ENCODE results near the gene BCO2. TPM values are rescaled to one million over a fixed set of nuclear protein-coding genes. Genes with fewer than 3 reads are reported as not detected.

BCO2 gene
- total RNA-seq, 1 donor from 2014 or later = 2.6 TPM

- Mint-ChIP-seq H3K9me3 (ENCODE audit: unreplicated experiment) (no peaks in the 10 kb centered on the region), H3K4me1 (ENCODE audit: unreplicated experiment) (peaks cover 18% of the 10 kb centered on the region), H3K27ac (ENCODE audit: unreplicated experiment) (peak within 1 kb of the TSS; percentile 97)
Measured at GRCh38 chr11:112226062-112226830, 50.9 kb downstream of the BCO2 start, which contains the start of gene PTS. TSS of gene PTS (plus strand) at chr11:112226428. CDS start at chr11:112226444, 16 bp downstream.

DNA sequence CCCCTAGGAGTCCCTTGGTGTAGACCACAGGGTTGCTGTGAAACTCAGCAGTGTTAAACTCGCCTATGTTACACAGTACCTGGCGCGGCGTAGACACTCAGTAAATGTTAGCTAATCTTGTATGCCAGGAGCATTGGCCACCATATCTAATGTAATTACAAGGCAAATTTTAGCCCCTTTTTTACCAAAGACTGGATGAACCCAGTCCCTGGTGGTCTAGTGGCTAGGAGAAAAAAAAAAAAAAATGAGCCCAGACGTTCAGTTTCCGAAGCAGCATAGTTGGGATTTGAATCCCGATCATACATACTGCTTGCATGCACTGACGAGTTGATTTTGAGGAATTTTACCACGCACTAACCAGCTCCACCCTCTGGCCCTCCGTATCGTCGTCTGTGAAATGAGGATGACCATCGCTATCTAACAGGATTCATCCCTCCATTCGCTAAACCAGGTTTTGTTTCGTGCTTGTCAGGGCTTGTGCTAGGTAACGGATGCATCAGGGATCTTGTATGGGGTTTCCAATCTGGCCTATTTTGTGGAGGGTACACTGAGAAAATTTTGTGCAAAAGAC, 51.6 kb downstream of the BCO2 start:
- H3K4me3 Mint-ChIP-seq (ENCODE audit: unreplicated experiment) = peak overlapping the region; percentile 90
- peak overlapping the region; percentile 97 for H3K27ac Mint-ChIP-seq (ENCODE audit: unreplicated experiment)
- TF ChIP-seq CTCF (IDR thresholded peaks at IDR 0.05; ENCODE audit: unreplicated experiment) = no peak
- peaks cover 17% of the 10 kb centered on the region for H3K36me3 Mint-ChIP-seq (ENCODE audit: low read depth, unreplicated experiment)
- H3K9me3 Mint-ChIP-seq (ENCODE audit: unreplicated experiment) = no peaks in the 10 kb centered on the region
- no peak for DNase-seq (ENCODE audit: low spot score)
- H3K27me3 Mint-ChIP-seq (ENCODE audit: unreplicated experiment) = peaks cover 3% of the 10 kb centered on the region
- H3K4me1 Mint-ChIP-seq (ENCODE audit: unreplicated experiment) = peaks cover 15% of the 10 kb centered on the region

More at GRCh38 chr11:112226062-112226830, 50.9 kb downstream of the BCO2 start, which contains the start of gene PTS:
- peak within 1 kb of the TSS; percentile 90 for H3K4me3 Mint-ChIP-seq (ENCODE audit: unreplicated experiment)
- TF ChIP-seq CTCF (IDR thresholded peaks at IDR 0.05; ENCODE audit: unreplicated experiment) = no peak
- peak; percentile 80 for DNase-seq (ENCODE audit: low spot score)
- H3K27me3 Mint-ChIP-seq (ENCODE audit: unreplicated experiment) = peaks cover 3% of the 10 kb centered on the region
- peaks cover 14% of the 10 kb centered on the region for H3K36me3 Mint-ChIP-seq (ENCODE audit: low read depth, unreplicated experiment)

DNA sequence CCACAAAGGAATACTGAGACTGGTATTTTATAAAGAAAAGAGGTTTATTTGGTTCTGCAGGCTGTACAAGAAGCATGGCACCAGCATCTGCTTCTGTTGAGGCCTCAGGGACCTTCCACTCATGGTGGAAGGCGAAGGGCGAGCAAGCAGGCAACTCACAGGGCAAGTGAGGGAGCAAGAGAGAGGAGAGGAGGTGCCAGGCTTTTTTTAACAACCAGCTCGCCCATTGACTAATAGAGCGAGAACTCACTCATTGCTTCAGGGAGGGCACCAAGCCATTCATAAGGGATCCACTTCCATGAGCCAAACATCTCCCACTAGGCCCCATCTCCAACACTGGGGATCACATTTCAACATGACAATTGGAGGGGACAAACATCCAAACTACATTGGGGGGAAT, 52.2 kb downstream of the BCO2 start:
- Mint-ChIP-seq H3K4me1 (ENCODE audit: unreplicated experiment) (peaks cover 13% of the 10 kb centered on the region), H3K36me3 (ENCODE audit: low read depth, unreplicated experiment) (peaks cover 17% of the 10 kb centered on the region), H3K27ac (ENCODE audit: unreplicated experiment) (peak overlapping the region; percentile 97), H3K4me3 (ENCODE audit: unreplicated experiment) (peak overlapping the region; percentile 90), H3K27me3 (ENCODE audit: unreplicated experiment) (peaks cover 3% of the 10 kb centered on the region), H3K9me3 (ENCODE audit: unreplicated experiment) (no peaks in the 10 kb centered on the region)
- TF ChIP-seq CTCF (IDR thresholded peaks at IDR 0.05; ENCODE audit: unreplicated experiment) = no peak
- DNase-seq (ENCODE audit: low spot score) = no peak

DNA sequence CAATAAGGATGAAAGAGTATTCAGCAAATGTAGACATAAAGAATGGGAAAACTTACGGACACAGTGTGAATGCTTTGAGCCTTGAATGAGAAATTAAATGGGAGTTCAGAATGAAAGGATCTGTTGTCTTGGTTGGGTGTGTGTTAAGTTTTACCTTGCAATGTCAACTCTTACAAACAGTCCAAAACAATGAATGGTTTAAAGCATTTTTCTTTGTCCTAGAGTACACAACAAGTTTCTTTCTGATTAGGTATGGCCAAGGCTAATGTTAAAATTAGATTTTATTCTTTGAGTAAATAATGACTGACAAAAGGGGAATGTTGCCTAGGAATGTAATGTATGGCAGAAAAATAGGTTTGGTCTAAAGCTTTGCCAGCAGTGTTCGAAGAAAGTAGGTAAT, 53.4 kb downstream of the BCO2 start:
- peaks cover 3% of the 10 kb centered on the region for H3K27me3 Mint-ChIP-seq (ENCODE audit: unreplicated experiment)
- H3K36me3 Mint-ChIP-seq (ENCODE audit: low read depth, unreplicated experiment) = peaks cover 17% of the 10 kb centered on the region
- H3K4me3 Mint-ChIP-seq (ENCODE audit: unreplicated experiment) = no peak overlapping the region
- no peak for TF ChIP-seq CTCF (IDR thresholded peaks at IDR 0.05; ENCODE audit: unreplicated experiment)
- no peaks in the 10 kb centered on the region for H3K9me3 Mint-ChIP-seq (ENCODE audit: unreplicated experiment)
- H3K4me1 Mint-ChIP-seq (ENCODE audit: unreplicated experiment) = peaks cover 13% of the 10 kb centered on the region
- H3K27ac Mint-ChIP-seq (ENCODE audit: unreplicated experiment) = no peak overlapping the region
- DNase-seq (ENCODE audit: low spot score) = no peak

DNA sequence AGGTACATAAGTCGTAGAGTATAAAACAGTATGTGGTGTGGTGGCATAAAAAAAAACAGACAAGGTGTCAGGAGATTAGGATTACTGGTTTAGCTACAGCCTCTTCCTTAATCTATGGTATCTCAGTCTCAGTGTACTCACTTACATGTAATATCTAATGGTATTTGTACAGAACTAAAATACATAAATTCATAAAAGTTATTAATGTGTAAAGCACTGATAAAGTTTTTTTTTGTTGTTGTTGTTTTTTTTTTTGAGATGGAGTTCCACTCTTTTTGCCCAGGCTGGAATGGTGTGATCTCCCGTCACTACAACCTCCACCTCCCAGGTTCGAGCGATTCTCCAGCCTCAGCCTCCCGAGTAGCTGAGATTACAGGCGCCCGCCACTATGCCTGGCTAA, 53.8 kb downstream of the BCO2 start:
- peaks cover 13% of the 10 kb centered on the region for H3K4me1 Mint-ChIP-seq (ENCODE audit: unreplicated experiment)
- no peak overlapping the region for H3K27ac Mint-ChIP-seq (ENCODE audit: unreplicated experiment)
- no peaks in the 10 kb centered on the region for H3K9me3 Mint-ChIP-seq (ENCODE audit: unreplicated experiment)
- peaks cover 3% of the 10 kb centered on the region for H3K27me3 Mint-ChIP-seq (ENCODE audit: unreplicated experiment)
- H3K36me3 Mint-ChIP-seq (ENCODE audit: low read depth, unreplicated experiment) = peaks cover 17% of the 10 kb centered on the region
- H3K4me3 Mint-ChIP-seq (ENCODE audit: unreplicated experiment) = no peak overlapping the region
- no peak for TF ChIP-seq CTCF (IDR thresholded peaks at IDR 0.05; ENCODE audit: unreplicated experiment)
- no peak for DNase-seq (ENCODE audit: low spot score)
